Smooth muscle cell (in vitro differentiated cells): ENCODE data around the gene AUTS2. TPM values are rescaled to one million over a fixed set of nuclear protein-coding genes. Genes with fewer than 3 reads are reported as not detected.

ENCODE experiments used
- DNase-seq: peaks from one replicate; lab custom pipeline; 2025; ENCODE audit not compliant: unreplicated experiment; lab: John Stamatoyannopoulos, UW
- H2AFZ ChIP-seq: fragments of 200-600 bp; sonication (generic); 2 replicates; pipeline ENCODE4 v1.6.0; 2016; ENCODE audit warnings: antibody characterized with exemption, low read depth, mild to moderate bottlenecking
- H3F3A ChIP-seq: fragments of 200-600 bp; sonication (generic); 2 replicates; pipeline ENCODE4 v1.6.0; 2017; ENCODE audit warnings: antibody characterized with exemption, low read depth
- H3K27ac ChIP-seq: fragments of 200-600 bp; sonication (generic); 2 replicates; pipeline ENCODE4 v1.5.1; 2016; ENCODE audit warnings: low read depth, mild to moderate bottlenecking
- H3K27me3 ChIP-seq: fragments of 200-600 bp; sonication (generic); 2 replicates; pipeline ENCODE4 v1.6.1; 2016; ENCODE audit warnings: low read depth, mild to moderate bottlenecking
- H3K36me3 ChIP-seq: fragments of 200-600 bp; sonication (generic); 2 replicates; pipeline ENCODE4 v1.5.1; 2016; ENCODE audit warnings: low read depth
- H3K4me1 ChIP-seq: fragments of 200-600 bp; sonication (generic); 2 replicates; pipeline ENCODE4 v1.5.1; 2016; ENCODE audit warnings: low read depth
- H3K4me2 ChIP-seq: fragments of 200-600 bp; sonication (generic); 2 replicates; pipeline ENCODE4 v1.6.0; 2016; ENCODE audit warnings: mild to moderate bottlenecking
- H3K4me3 ChIP-seq: fragments of 200-600 bp; sonication (generic); 2 replicates; pipeline ENCODE4 v1.5.1; 2016; ENCODE audit warnings: mild to moderate bottlenecking
- H3K79me2 ChIP-seq: fragments of 200-600 bp; sonication (generic); 2 replicates; pipeline ENCODE4 v1.6.0; 2016; ENCODE audit warnings: low read depth, mild to moderate bottlenecking
- H3K9ac ChIP-seq: fragments of 200-600 bp; sonication (generic); 2 replicates; pipeline ENCODE4 v1.6.0; 2016; ENCODE audit warnings: low read depth
- H3K9me3 ChIP-seq: fragments of 200-600 bp; sonication (generic); replicated peaks from 2 replicates; pipeline ENCODE4 v1.5.1; 2016; ENCODE audit warnings: low read depth
- H4K20me1 ChIP-seq: fragments of 200-600 bp; sonication (generic); 2 replicates; pipeline ENCODE4 v1.6.0; 2016; ENCODE audit warnings: low read depth
- WGBS: methylation state at CpG from one replicate; pipeline ENCODE4 v1.1.7; 2016; ENCODE audit warnings: low lambda C conversion rate; 5-methylcytosine and 5-hydroxymethylcytosine counted together
- polyA plus RNA-seq: library from polyadenylated mRNA; unstranded; fragments of >200 nt; fragmentation: Nextera tagmentation; extraction: Ambion mirVana; gene quantifications from 2 replicates; pipeline ENCODE4 v1.2.1, GENCODE V29; 2016
- total RNA-seq: library from RNA; depleted of rRNA; stranded (reverse); fragments of >200 nt; gene quantifications from 2 replicates; pipeline ENCODE4 v1.2.3, GENCODE V29; 2014
- TF ChIP-seq, protein P1 (sequence below): fragments of 200-600 bp; sonication (generic); IDR thresholded peaks from 2 replicates; pipeline ENCODE4 v1.5.1; 2017; ENCODE audit warnings: borderline replicate concordance, mild to moderate bottlenecking, antibody characterized with exemption; ENCODE audit not compliant: insufficient read depth, poor library complexity, severe bottlenecking

AUTS2 gene
- total and polyA plus RNA-seq, 2 experiments from 2014 or later = 6.5 to 8.6 TPM

DNA sequence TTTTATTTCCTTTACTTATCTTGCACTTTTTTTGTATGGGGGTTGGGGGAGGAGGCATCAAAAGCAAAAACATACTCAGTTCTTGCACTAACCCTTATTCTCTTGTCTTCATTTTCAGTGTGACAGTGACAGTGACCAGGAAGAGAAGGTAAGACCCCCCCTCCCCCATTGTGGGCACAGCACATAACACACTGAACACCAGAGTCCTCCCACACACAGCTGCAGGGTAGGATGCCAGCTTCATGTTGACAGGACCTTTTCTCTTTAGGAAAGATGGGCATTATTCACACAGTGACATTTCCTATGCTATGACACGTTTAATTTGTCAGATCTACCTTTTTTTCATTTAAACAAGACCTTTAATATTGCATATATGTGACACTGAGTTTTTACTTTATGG is 837.4 kb downstream of the AUTS2 start:
- Histone ChIP-seq H3K4me3 (no peak overlapping the region), H3K27me3 (peaks cover 4% of the 10 kb centered on the region), H3K4me1 (no peaks in the 10 kb centered on the region), H3K9me3 (no peaks in the 10 kb centered on the region), H3K79me2 (no peaks in the 10 kb centered on the region), H3K4me2 (no peak overlapping the region), H3F3A (no peaks in the 10 kb centered on the region), H4K20me1 (no peaks in the 10 kb centered on the region), H3K36me3 (no peaks in the 10 kb centered on the region), H2AFZ (no peak overlapping the region), H3K27ac (no peak overlapping the region), H3K9ac (no peak overlapping the region)
- WGBS = 91% methylated on average over 1 of the region's 1 CpG
- TF ChIP-seq, protein P1, sequence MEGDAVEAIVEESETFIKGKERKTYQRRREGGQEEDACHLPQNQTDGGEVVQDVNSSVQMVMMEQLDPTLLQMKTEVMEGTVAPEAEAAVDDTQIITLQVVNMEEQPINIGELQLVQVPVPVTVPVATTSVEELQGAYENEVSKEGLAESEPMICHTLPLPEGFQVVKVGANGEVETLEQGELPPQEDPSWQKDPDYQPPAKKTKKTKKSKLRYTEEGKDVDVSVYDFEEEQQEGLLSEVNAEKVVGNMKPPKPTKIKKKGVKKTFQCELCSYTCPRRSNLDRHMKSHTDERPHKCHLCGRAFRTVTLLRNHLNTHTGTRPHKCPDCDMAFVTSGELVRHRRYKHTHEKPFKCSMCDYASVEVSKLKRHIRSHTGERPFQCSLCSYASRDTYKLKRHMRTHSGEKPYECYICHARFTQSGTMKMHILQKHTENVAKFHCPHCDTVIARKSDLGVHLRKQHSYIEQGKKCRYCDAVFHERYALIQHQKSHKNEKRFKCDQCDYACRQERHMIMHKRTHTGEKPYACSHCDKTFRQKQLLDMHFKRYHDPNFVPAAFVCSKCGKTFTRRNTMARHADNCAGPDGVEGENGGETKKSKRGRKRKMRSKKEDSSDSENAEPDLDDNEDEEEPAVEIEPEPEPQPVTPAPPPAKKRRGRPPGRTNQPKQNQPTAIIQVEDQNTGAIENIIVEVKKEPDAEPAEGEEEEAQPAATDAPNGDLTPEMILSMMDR = no peak
- DNase-seq = no peak

DNA sequence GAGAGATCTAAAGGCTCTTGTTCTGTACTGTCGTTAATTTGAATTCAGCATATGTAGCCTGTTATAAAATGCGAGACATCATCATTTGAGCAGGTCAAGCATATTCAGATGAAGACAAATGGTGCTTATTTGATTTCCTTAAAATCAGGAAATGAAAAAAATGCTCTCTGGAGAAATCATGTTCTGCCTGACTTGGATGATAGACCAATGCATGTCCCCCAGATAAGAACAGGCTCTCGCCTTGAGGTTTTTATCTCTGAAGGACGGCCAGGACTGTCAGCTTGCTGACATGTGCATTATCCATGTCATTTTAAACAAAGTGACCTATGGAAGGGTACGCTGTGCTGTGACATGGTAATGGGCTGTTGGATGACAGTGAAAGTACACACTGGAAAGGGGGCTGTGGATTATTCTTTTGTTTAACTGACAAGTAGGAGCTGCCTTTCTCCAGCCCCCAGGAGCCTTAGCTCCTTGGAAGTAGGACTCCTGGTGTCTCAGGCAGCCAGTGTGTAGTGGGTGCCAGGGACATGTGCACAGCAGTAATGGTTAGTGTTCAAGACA is 838.6 kb downstream of the AUTS2 start:
- H3K27me3 ChIP-seq = peaks cover 4% of the 10 kb centered on the region
- no peaks in the 10 kb centered on the region for H3F3A ChIP-seq
- 74% methylated on average over 5 of the region's 5 CpGs for WGBS

DNA sequence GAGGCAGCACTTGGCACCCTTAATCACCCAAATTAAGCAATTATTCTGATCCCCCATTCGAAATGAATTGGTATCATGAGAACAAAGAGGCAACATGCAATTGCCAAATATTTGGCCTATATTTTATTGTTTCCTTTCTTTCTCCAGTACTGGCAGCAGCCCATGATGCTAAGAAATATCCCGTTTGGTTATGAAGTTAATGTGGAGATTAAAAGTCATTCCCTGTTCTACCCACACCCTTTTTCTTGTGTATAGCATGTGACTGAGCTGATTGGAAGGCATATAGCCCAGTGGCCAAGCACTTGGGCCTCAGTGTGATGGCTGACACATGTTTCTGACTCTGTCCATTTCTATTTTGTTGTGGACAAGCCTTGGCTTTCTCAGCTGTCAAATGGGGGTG is 841.4 kb downstream of the AUTS2 start:
- H3K27me3 ChIP-seq = no peaks in the 10 kb centered on the region

More for the DNA sequence above, 838.6 kb downstream of the AUTS2 start:
- H3K27ac ChIP-seq = no peak overlapping the region
- H3K9ac ChIP-seq = no peak overlapping the region
- no peak overlapping the region for H3K4me2 ChIP-seq
- DNase-seq = no peak
- H3K9me3 ChIP-seq = no peaks in the 10 kb centered on the region
- no peak overlapping the region for H3K4me3 ChIP-seq
- TF ChIP-seq, protein P1 = no peak
- H3K36me3 ChIP-seq = no peaks in the 10 kb centered on the region
- H2AFZ ChIP-seq = no peak overlapping the region
- H4K20me1 ChIP-seq = no peaks in the 10 kb centered on the region
- H3K4me1 ChIP-seq = no peaks in the 10 kb centered on the region
- no peaks in the 10 kb centered on the region for H3K79me2 ChIP-seq

More for the DNA sequence above, 841.4 kb downstream of the AUTS2 start:
- TF ChIP-seq, protein P1 = no peak
- H2AFZ ChIP-seq = no peak overlapping the region
- DNase-seq = no peak
- no peaks in the 10 kb centered on the region for H3K79me2 ChIP-seq
- H3K36me3 ChIP-seq = no peaks in the 10 kb centered on the region
- H3K4me3 ChIP-seq = no peak overlapping the region
- no peaks in the 10 kb centered on the region for H3K9me3 ChIP-seq
- H3F3A ChIP-seq = no peaks in the 10 kb centered on the region
- H4K20me1 ChIP-seq = no peaks in the 10 kb centered on the region
- WGBS = 81% methylated on average over 2 of the region's 2 CpGs
- H3K4me1 ChIP-seq = no peaks in the 10 kb centered on the region
- H3K4me2 ChIP-seq = no peak overlapping the region
- no peak overlapping the region for H3K9ac ChIP-seq
- H3K27ac ChIP-seq = no peak overlapping the region
